ENCODE data around the gene ZNF385B.

DNA sequence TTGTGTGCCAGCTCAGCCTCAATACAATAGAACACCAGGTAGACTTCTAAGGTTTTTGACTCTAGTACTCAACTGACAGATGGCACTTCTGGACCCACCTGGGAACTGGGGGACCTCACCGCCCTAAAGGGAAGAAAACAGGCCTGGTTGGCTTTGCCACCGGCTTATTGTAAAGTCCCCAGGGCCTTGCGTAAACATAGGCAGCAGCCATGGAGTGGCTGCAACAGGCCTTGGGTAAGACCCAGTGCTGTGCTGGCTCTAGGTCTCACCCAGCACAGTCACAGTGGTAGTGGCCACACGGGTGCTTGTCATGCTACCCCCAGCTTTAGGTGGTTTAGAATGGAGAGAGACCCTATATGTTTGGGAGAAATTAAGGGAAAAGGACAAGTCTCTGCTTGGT is 366.1 kb downstream of the ZNF385B start:
- TF ChIP-seq, protein P1, sequence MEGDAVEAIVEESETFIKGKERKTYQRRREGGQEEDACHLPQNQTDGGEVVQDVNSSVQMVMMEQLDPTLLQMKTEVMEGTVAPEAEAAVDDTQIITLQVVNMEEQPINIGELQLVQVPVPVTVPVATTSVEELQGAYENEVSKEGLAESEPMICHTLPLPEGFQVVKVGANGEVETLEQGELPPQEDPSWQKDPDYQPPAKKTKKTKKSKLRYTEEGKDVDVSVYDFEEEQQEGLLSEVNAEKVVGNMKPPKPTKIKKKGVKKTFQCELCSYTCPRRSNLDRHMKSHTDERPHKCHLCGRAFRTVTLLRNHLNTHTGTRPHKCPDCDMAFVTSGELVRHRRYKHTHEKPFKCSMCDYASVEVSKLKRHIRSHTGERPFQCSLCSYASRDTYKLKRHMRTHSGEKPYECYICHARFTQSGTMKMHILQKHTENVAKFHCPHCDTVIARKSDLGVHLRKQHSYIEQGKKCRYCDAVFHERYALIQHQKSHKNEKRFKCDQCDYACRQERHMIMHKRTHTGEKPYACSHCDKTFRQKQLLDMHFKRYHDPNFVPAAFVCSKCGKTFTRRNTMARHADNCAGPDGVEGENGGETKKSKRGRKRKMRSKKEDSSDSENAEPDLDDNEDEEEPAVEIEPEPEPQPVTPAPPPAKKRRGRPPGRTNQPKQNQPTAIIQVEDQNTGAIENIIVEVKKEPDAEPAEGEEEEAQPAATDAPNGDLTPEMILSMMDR (tag by site-specific recombination; IDR thresholded peaks at IDR 0.05): no peak
- TF ChIP-seq ZBTB8A (tag by site-specific recombination; IDR thresholded peaks at IDR 0.05) (no peak), YY1 (tag by site-specific recombination; IDR thresholded peaks at IDR 0.05) (no peak), ZNF155 (tag by site-specific recombination; IDR thresholded peaks at IDR 0.05) (no peak), ZNF184 (tag by site-specific recombination; IDR thresholded peaks at IDR 0.05) (no peak), MZF1 (tag by site-specific recombination; IDR thresholded peaks at IDR 0.05; ENCODE audit: borderline replicate concordance) (no peak), ZNF169 (tag by site-specific recombination; IDR thresholded peaks at IDR 0.05) (no peak), ZNF843 (tag by site-specific recombination; IDR thresholded peaks at IDR 0.05) (no peak), KLF10 (tag by site-specific recombination; IDR thresholded peaks at IDR 0.05) (no peak)
